Measurements from ENCODE around the gene THAP3. TPM values are rescaled to one million over a fixed set of nuclear protein-coding genes. Genes with fewer than 3 reads are reported as not detected.

THAP3 gene
- total and polyA plus RNA-seq, 9 of the 15 experiments (the other 6 are each of a cell fraction or from before 2014, with no cell fraction given): 1.9 to 31.2 (median 18.2) TPM

GRCh38 chr1:6600410-6601048, 24.1 kb upstream of the THAP3 start (continued):
- TF ChIP-seq, protein P1, sequence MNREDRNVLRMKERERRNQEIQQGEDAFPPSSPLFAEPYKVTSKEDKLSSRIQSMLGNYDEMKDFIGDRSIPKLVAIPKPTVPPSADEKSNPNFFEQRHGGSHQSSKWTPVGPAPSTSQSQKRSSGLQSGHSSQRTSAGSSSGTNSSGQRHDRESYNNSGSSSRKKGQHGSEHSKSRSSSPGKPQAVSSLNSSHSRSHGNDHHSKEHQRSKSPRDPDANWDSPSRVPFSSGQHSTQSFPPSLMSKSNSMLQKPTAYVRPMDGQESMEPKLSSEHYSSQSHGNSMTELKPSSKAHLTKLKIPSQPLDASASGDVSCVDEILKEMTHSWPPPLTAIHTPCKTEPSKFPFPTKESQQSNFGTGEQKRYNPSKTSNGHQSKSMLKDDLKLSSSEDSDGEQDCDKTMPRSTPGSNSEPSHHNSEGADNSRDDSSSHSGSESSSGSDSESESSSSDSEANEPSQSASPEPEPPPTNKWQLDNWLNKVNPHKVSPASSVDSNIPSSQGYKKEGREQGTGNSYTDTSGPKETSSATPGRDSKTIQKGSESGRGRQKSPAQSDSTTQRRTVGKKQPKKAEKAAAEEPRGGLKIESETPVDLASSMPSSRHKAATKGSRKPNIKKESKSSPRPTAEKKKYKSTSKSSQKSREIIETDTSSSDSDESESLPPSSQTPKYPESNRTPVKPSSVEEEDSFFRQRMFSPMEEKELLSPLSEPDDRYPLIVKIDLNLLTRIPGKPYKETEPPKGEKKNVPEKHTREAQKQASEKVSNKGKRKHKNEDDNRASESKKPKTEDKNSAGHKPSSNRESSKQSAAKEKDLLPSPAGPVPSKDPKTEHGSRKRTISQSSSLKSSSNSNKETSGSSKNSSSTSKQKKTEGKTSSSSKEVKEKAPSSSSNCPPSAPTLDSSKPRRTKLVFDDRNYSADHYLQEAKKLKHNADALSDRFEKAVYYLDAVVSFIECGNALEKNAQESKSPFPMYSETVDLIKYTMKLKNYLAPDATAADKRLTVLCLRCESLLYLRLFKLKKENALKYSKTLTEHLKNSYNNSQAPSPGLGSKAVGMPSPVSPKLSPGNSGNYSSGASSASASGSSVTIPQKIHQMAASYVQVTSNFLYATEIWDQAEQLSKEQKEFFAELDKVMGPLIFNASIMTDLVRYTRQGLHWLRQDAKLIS (CRISPR knock-in tag; IDR thresholded peaks at IDR 0.05): peak; percentile 69; the same call in 1 of the 2 replicates
- TF ChIP-seq LARP7 (IDR thresholded peaks at IDR 0.05) (no peak), ZNF695 (CRISPR knock-in tag; IDR thresholded peaks at IDR 0.05) (no peak), NCOA4 (IDR thresholded peaks at IDR 0.05; ENCODE audit: partially characterized antibody) (no peak), ZNF431 (CRISPR knock-in tag; IDR thresholded peaks at IDR 0.05) (no peak), RBFOX2 (IDR thresholded peaks at IDR 0.05; ENCODE audit: low read depth, low read length) (peak; percentile 42), HMGXB4 (CRISPR knock-in tag; IDR thresholded peaks at IDR 0.05) (0 out of 2 replicates have a peak, but pooled peaks have one; percentile 18), KAT8 (IDR thresholded peaks at IDR 0.05; ENCODE audit: low read depth) (no peak), NONO (IDR thresholded peaks at IDR 0.05; ENCODE audit: low read depth in 2 of 2, low read length in 1 of 2) (peak in 1 of 2 experiments; percentile 34; a peak in 1 of 4 replicates), KLF1 (tag; IDR thresholded peaks at IDR 0.05) (peak; percentile 59; the same call in 1 of the 2 replicates)
- TF ChIP-seq, protein P2, sequence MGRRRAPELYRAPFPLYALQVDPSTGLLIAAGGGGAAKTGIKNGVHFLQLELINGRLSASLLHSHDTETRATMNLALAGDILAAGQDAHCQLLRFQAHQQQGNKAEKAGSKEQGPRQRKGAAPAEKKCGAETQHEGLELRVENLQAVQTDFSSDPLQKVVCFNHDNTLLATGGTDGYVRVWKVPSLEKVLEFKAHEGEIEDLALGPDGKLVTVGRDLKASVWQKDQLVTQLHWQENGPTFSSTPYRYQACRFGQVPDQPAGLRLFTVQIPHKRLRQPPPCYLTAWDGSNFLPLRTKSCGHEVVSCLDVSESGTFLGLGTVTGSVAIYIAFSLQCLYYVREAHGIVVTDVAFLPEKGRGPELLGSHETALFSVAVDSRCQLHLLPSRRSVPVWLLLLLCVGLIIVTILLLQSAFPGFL (CRISPR knock-in tag; IDR thresholded peaks at IDR 0.05): 0 out of 2 replicates have a peak, but pooled peaks have one; percentile 52
- TF ChIP-seq, protein P3, sequence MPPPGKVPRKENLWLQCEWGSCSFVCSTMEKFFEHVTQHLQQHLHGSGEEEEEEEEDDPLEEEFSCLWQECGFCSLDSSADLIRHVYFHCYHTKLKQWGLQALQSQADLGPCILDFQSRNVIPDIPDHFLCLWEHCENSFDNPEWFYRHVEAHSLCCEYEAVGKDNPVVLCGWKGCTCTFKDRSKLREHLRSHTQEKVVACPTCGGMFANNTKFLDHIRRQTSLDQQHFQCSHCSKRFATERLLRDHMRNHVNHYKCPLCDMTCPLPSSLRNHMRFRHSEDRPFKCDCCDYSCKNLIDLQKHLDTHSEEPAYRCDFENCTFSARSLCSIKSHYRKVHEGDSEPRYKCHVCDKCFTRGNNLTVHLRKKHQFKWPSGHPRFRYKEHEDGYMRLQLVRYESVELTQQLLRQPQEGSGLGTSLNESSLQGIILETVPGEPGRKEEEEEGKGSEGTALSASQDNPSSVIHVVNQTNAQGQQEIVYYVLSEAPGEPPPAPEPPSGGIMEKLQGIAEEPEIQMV (tag; conservative IDR thresholded peaks at IDR 0.05; ENCODE audit: low read depth): no peak
- TF ChIP-seq, protein P4, sequence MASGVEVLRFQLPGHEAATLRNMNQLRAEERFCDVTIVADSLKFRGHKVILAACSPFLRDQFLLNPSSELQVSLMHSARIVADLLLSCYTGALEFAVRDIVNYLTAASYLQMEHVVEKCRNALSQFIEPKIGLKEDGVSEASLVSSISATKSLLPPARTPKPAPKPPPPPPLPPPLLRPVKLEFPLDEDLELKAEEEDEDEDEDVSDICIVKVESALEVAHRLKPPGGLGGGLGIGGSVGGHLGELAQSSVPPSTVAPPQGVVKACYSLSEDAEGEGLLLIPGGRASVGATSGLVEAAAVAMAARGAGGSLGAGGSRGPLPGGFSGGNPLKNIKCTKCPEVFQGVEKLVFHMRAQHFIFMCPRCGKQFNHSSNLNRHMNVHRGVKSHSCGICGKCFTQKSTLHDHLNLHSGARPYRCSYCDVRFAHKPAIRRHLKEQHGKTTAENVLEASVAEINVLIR (CRISPR knock-in tag; IDR thresholded peaks at IDR 0.05): no peak

Measured in K562 (cell line).